Natural killer cell (primary cell): Measurements from ENCODE around the gene DGLUCY. TPM values are rescaled to one million over a fixed set of nuclear protein-coding genes. Genes with fewer than 3 reads are reported as not detected.
A peak's percentile ranks its signal among the peaks of the same experiment; 100 is the strongest.
"Not testable (repeated sequence)": the region's sequence is repeated elsewhere in the genome, so short reads cannot be mapped to it uniquely, and the experiment has no call there.

Experiments
- ATAC-seq, 3 donors: fragments of 150-1000 bp in 2 of 3; fragments of 200-7000 bp in 1 of 3; cut with Tn5 transposase; 1 replicate in 1 of 3; 2 replicates in 2 of 3; pipeline ENCODE4 v1.10.0; 2021; ENCODE audit warnings: mild to moderate bottlenecking in 2 of 3, moderate library complexity in 2 of 3
- DNase-seq, 2 donors: peaks; one replicate each; pipeline versions ENCODE4 v3.0.0 to v3.0.0-alpha.2; 2013 to 2021; ENCODE audit warnings: mixed read lengths in 1 of 2
- H3K27ac ChIP-seq: one replicate; pipeline ENCODE4 v1.5.1; 2013; ENCODE audit warnings: mild to moderate bottlenecking, low read length
- H3K27me3 ChIP-seq: one replicate; pipeline ENCODE4 v1.6.1; 2013; ENCODE audit warnings: low read length; ENCODE audit not compliant: control insufficient read depth, insufficient read depth
- H3K36me3 ChIP-seq: one replicate; pipeline ENCODE4 v1.6.1; 2013; ENCODE audit warnings: low read length; ENCODE audit not compliant: control insufficient read depth, insufficient read depth
- H3K4me1 ChIP-seq: one replicate; pipeline ENCODE4 v1.6.1; 2013; ENCODE audit warnings: low read length; ENCODE audit not compliant: control insufficient read depth, insufficient read depth
- H3K4me3 ChIP-seq: one replicate; pipeline ENCODE4 v1.5.1; 2013; ENCODE audit warnings: low read length
- H3K9me3 ChIP-seq: one replicate; pipeline ENCODE4 v1.6.1; 2013; ENCODE audit warnings: low read length; ENCODE audit not compliant: control insufficient read depth, insufficient read depth
- H3K27ac Mint-ChIP-seq, 2 donors: one replicate each; pipeline ENCODE4 v1.8.0; 2022; ENCODE audit warnings: mild to moderate bottlenecking in 2 of 2, mixed read lengths in 2 of 2, moderate library complexity in 1 of 2
- H3K27me3 Mint-ChIP-seq, 2 donors: one replicate each; pipeline ENCODE4 v1.8.0; 2022; ENCODE audit warnings: low read depth in 2 of 2, mixed read lengths in 2 of 2
- H3K36me3 Mint-ChIP-seq: one replicate; pipeline ENCODE4 v1.8.0; 2022; ENCODE audit warnings: mixed read lengths
- H3K4me1 Mint-ChIP-seq, 2 donors: one replicate each; pipeline ENCODE4 v1.8.0; 2022; ENCODE audit warnings: mixed read lengths in 2 of 2
- H3K4me3 Mint-ChIP-seq: one replicate; pipeline ENCODE4 v1.8.0; 2022; ENCODE audit warnings: mild to moderate bottlenecking, moderate library complexity, mixed read lengths
- H3K9me3 Mint-ChIP-seq, 2 donors: one replicate each; pipeline ENCODE4 v1.8.0; 2022; ENCODE audit warnings: mixed read lengths in 2 of 2
- CTCF ChIP-seq: fragments of 200-600 bp; IDR thresholded peaks from one replicate; pipeline ENCODE4 v1.8.0; 2022; ENCODE audit warnings: antibody characterized with exemption
- WGBS: methylation state at CpG from one replicate; pipeline ENCODE4 v1.1.7; 2013; ENCODE audit warnings: missing lambda C conversion rate; ENCODE audit not compliant: insufficient coverage; 5-methylcytosine and 5-hydroxymethylcytosine counted together
- intact Hi-C: fragments of 100-400 bp; cut with micrococcal nuclease; formaldehyde crosslinking; loops from one replicate; pipeline ENCODE4 v1.14.2; 2022
- total RNA-seq, 4 donors: library from RNA; stranded (reverse); fragments of 120-200 nt in 1 of 4; gene quantifications; one replicate each; pipeline versions ENCODE4 v1.2.3 to v1.2.4, GENCODE V29; 2013 to 2022

Gene DGLUCY
- total RNA-seq, 3 donors from 2014 or later (not counting 1 experiment from before 2014, with no cell fraction given) = 108 to 142 (median 110) TPM

- no peaks in the 10 kb centered on the region for H3K36me3 ChIP-seq
- H3K9me3 ChIP-seq = no peaks in the 10 kb centered on the region
- WGBS = over 99% methylated on average over 6 of the region's 6 CpGs
- H3K27me3 ChIP-seq = no peaks in the 10 kb centered on the region
- Mint-ChIP-seq H3K27ac (peak overlapping the region; percentile 9 to 41), H3K27me3 (no peaks in the 10 kb centered on the region), H3K4me3 (peak overlapping the region; percentile 59), H3K4me1 (peaks cover 33 to 35% of the 10 kb centered on the region in 2 donors), H3K36me3 (no peaks in the 10 kb centered on the region), H3K9me3 (no peaks in the 10 kb centered on the region)
- H3K4me1 ChIP-seq = peaks cover 28% of the 10 kb centered on the region
- ATAC-seq = no peak
- no peak for TF ChIP-seq CTCF
- no peak overlapping the region for H3K4me3 ChIP-seq
- no peak overlapping the region for H3K27ac ChIP-seq
- intact Hi-C loops = no loop called here
- DNase-seq = no peak
Observed at GRCh38 chr14:91080071-91080470, 33.8 kb upstream of the DGLUCY start.

- peaks cover 19% of the 10 kb centered on the region for H3K4me1 ChIP-seq
- no peak overlapping the region for H3K4me3 ChIP-seq
- no peaks in the 10 kb centered on the region for H3K9me3 ChIP-seq
- no peaks in the 10 kb centered on the region for H3K36me3 ChIP-seq
- no peaks in the 10 kb centered on the region for H3K27me3 ChIP-seq
- Mint-ChIP-seq H3K4me3 (no peak overlapping the region), H3K27me3 (no peaks in the 10 kb centered on the region), H3K9me3 (no peaks in the 10 kb centered on the region), H3K27ac (no peak overlapping the region), H3K4me1 (peaks cover 21 to 24% of the 10 kb centered on the region in 2 donors), H3K36me3 (no peaks in the 10 kb centered on the region)
- TF ChIP-seq CTCF = no peak
- ATAC-seq = no peak
- WGBS = 100% methylated on average over 1 of the region's 3 CpGs
- no peak overlapping the region for H3K27ac ChIP-seq
- no peak for DNase-seq
- intact Hi-C loops = no loop called here
Observed at GRCh38 chr14:91082282-91082681, 31.6 kb upstream of the DGLUCY start.

GRCh38 chr14:91084516-91084915, 29.4 kb upstream of the DGLUCY start:
- ATAC-seq (no peak), DNase-seq (no peak)
- H3K27ac Mint-ChIP-seq = no peak overlapping the region
- H3K36me3 ChIP-seq = no peaks in the 10 kb centered on the region
- peaks cover 6% of the 10 kb centered on the region in 2 donors for H3K4me1 Mint-ChIP-seq
- no peaks in the 10 kb centered on the region for H3K27me3 ChIP-seq
- no peak overlapping the region for H3K4me3 ChIP-seq
- no peaks in the 10 kb centered on the region for H3K36me3 Mint-ChIP-seq
- H3K27me3 Mint-ChIP-seq = peaks cover 0 to 4% of the 10 kb centered on the region in 2 donors
- 95% methylated on average over 2 of the region's 2 CpGs for WGBS
- no peak for TF ChIP-seq CTCF
- H3K4me1 ChIP-seq = no peaks in the 10 kb centered on the region
- intact Hi-C loops = no loop called here
- no peaks in the 10 kb centered on the region for H3K9me3 ChIP-seq
- H3K4me3 Mint-ChIP-seq = no peak overlapping the region
- H3K9me3 Mint-ChIP-seq = no peaks in the 10 kb centered on the region
- no peak overlapping the region for H3K27ac ChIP-seq

GRCh38 chr14:91087470-91087869, 26.4 kb upstream of the DGLUCY start:
- H3K36me3 ChIP-seq, H3K9me3 Mint-ChIP-seq, H3K4me1 Mint-ChIP-seq, H3K4me3 ChIP-seq, H3K27ac ChIP-seq, H3K27ac Mint-ChIP-seq, H3K9me3 ChIP-seq, H3K4me3 Mint-ChIP-seq, H3K36me3 Mint-ChIP-seq, H3K27me3 Mint-ChIP-seq, ATAC-seq, H3K27me3 ChIP-seq, H3K4me1 ChIP-seq, intact Hi-C loops, DNase-seq: not testable (repeated sequence)
- WGBS = 91% methylated on average over 5 of the region's 5 CpGs
